Measurements from ENCODE around the gene RASGRF2. TPM values are rescaled to one million over a fixed set of nuclear protein-coding genes. Genes with fewer than 3 reads are reported as not detected.

Gene RASGRF2
- polyA plus RNA-seq, 3 donors: 1.8 to 2.4 (median 2.1) TPM

DNA sequence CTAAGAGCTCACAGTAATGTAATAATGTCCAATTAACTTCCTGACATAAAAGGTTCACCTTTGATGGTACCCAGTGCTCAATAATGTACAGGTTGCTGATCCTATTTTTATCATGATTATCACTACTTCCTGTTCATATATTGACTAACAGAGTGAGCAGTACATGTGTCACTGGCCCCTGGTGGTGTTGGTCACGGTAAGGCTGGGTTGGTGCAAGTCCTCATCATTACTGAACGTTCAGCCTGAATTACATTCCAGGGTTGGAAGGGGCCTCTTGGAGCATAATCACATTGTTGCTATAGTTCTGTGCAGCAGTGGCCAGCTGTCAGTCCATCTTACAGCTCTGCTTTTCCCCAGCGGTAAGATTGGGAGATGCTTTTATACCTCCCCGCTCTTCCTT lies 248.7 kb downstream of the RASGRF2 start:
- no peak for DNase-seq (ENCODE audit: extremely low read depth in 1 of 11, low read depth in 9 of 11, low spot score in 4 of 11)

DNA sequence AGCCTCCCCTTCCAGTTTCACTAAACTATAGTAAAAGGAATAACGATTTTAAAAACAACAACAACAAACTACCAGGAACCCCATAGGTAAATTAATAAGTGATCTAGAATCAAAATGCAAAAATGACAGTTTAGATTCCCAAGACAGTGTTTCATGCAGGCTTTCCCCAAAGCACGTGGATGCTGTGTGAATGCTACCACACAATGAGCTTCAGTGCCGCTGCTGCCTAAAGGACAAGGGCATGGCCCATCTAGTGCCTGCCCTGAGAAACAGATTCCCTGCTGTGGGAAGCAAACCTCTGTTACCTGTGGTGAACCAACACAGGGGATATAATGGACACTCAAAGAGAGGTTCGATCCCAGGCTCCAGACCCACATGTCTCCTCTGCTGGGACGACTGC lies 249.2 kb downstream of the RASGRF2 start:
- no peak for DNase-seq (ENCODE audit: extremely low read depth in 1 of 11, low read depth in 9 of 11, low spot score in 4 of 11)

GRCh38 chr5:81209869-81210493 lies 249.8 kb downstream of the RASGRF2 start:
- no peak for DNase-seq (ENCODE audit: extremely low read depth in 1 of 11, low read depth in 9 of 11, low spot score in 4 of 11)

DNA sequence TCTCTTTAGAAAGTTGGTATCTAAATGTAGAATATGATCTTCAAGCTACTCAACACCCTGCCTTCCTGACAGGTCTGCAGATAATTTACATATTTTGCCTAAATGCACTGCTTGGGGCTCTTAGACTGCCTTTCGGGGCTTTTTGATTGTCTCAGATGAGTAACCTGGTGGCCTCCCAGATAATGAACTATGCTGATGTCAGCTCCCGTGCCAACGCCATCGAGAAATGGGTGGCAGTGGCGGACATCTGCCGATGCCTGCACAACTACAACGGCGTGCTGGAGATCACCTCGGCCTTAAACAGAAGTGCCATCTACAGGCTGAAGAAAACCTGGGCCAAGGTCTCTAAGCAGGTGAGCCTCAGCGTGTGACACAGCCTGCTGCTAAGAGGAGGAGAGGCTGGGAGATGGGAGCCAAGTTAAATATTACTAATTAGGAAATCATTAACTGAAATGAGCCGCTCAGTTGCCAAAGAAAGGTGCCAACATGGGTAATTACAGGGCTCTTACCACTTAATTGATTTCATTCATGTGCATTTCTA lies 252.1 kb downstream of the RASGRF2 start:
- DNase-seq (ENCODE audit: extremely low read depth in 1 of 11, low read depth in 9 of 11, low spot score in 4 of 11): no peak

DNA sequence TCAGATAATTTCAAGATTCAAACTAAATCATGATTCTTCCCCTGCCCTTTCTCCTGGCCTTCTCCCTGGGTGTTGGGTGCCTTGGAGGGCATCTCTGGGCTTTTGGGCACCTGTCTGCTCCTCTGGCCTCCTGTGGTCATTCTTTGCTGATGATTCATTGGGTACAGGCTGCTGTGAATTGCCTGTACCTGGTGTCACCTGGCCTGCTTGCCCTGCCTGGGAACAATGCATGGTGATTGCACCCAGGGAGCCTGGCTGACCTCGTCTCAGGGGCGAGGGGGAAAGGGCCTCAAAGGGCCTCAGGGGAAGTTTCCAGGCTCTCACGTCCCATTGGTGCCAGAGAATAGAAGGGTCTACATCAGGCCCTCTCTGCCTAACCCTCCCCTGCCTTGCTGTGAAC lies 252.9 kb downstream of the RASGRF2 start:
- no peak for DNase-seq (ENCODE audit: extremely low read depth in 1 of 11, low read depth in 9 of 11, low spot score in 4 of 11)

GRCh38 chr5:81214848-81215247 lies 254.7 kb downstream of the RASGRF2 start:
- DNase-seq (ENCODE audit: extremely low read depth in 1 of 11, low read depth in 9 of 11, low spot score in 4 of 11): no peak

- no peak for DNase-seq (ENCODE audit: extremely low read depth in 1 of 11, low read depth in 9 of 11, low spot score in 4 of 11)
Observed at GRCh38 chr5:81216152-81216551, 256.0 kb downstream of the RASGRF2 start.

GRCh38 chr5:81219389-81219788 lies 259.2 kb downstream of the RASGRF2 start:
- DNase-seq (ENCODE audit: extremely low read depth in 1 of 11, low read depth in 9 of 11, low spot score in 4 of 11): no peak

DNA sequence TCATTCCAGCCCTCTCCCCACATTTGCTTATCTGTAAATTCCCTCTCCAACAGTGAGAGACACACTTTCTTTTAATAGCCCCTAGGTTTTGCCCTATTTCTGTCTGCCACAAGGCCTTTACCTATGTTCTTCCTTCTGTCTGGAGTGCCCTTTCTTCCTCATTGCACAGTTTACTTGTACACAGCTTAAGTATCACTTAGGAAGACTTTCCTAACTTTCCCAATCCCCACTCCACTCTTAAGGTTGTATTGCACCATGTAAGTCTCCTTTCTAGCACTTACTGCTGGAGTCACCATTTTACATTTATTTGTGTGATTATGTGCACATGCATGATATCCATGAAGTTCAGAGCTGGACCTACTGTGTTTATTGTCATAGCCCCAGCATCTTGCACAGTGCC lies 262.1 kb downstream of the RASGRF2 start:
- no peak for DNase-seq (ENCODE audit: extremely low read depth in 1 of 11, low read depth in 9 of 11, low spot score in 4 of 11)

DNA sequence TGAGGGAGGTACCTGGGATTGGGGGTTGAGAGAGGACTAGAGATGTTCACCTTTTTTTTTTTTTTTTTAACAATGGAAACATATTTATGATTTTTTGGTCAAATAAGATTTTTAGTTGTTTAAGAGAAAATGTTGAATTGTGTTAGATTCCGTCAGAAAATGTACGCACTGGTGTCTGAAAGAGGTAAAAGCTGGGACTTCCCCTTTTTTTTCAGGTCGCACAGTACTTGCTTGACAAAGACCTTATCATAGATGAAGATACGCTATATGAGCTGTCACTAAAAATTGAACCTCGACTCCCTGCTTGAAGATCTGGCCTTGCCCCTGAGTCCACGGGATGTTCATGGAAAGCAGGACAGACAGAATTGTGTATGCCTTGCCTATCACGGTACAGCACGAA lies 265.3 kb downstream of the RASGRF2 start:
- no peak for DNase-seq (ENCODE audit: extremely low read depth in 1 of 11, low read depth in 9 of 11, low spot score in 4 of 11)

DNA sequence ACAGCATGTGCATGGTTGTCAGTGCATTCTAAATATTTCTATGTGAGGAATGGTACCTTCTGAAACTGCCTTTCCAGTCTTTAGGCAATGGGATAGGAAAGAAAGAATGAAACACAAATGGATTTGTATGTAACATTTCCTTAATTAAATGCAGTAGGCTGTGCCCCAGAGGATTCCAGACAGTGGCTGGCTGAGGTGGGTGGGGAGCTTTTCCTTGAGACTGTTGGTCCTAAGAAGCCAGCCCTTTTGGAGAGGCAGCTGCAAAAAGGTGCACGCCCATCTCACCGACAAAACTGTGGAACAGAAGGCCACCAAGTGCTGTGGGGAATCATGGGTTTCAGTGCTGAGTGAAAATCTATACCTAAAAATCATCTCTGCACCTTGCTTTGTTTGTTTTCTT lies 266.1 kb downstream of the RASGRF2 start:
- no peak for DNase-seq (ENCODE audit: extremely low read depth in 1 of 11, low read depth in 9 of 11, low spot score in 4 of 11)

DNA sequence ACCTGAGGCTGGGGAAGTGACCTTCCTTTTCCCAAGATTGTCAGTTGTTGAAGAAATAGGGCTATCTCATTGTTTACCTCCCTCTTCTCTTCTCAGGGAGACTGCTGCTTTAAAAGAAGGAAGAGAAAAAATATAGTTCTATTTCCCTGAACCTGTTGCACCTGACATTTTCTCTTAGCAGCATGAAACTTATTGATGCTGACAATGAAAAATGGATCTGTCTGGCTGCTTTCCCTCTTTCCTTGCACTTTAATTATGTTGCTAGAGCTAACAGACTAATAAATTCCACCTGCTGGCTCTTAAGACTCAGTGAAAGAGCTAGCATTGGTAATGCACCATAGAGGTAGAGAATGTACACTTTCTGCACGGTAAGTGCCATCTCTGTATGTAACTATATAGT lies 266.8 kb downstream of the RASGRF2 start:
- no peak for DNase-seq (ENCODE audit: extremely low read depth in 1 of 11, low read depth in 9 of 11, low spot score in 4 of 11)

DNA sequence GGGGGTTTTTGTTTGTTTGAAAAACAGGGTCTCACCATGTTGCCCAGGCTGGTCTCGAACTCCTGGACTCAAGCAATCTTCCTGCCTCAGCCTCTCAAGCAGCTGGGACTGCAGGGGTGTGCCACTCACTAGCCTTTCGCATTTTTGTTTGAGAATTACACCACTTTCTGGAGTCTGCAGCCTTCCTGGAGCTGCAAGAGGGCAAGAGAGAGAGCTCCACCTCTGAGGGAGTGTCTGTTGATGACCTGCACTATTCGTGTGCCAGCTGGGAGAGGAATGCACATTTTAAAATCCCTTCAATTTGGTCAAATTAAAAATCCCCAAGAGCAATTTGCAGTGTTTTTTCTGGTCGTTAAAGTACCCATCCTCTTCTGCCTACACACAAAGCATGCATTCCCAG lies 267.9 kb downstream of the RASGRF2 start:
- no peak for DNase-seq (ENCODE audit: extremely low read depth in 1 of 11, low read depth in 9 of 11, low spot score in 4 of 11)

DNA sequence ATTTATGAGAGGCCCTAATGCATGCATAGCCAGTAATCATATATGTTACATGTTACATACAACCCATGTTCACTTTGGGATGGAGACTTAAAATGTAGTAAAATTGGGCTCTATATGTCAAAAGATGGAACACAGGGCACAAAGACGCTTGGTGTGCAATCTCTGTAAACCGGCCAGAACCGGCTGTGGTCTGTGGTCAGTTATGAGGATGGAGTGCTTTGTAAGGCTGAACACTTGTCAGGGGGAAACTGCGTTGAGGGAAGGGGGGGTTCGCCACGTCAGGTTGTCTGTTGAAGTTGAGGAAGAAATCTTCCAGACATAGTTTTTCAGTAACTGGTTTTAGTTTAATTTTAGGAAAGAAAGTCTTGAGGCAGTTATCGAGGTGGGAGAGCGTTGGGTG lies 270.3 kb downstream of the RASGRF2 start:
- no peak for DNase-seq (ENCODE audit: extremely low read depth in 1 of 11, low read depth in 9 of 11, low spot score in 4 of 11)

DNA sequence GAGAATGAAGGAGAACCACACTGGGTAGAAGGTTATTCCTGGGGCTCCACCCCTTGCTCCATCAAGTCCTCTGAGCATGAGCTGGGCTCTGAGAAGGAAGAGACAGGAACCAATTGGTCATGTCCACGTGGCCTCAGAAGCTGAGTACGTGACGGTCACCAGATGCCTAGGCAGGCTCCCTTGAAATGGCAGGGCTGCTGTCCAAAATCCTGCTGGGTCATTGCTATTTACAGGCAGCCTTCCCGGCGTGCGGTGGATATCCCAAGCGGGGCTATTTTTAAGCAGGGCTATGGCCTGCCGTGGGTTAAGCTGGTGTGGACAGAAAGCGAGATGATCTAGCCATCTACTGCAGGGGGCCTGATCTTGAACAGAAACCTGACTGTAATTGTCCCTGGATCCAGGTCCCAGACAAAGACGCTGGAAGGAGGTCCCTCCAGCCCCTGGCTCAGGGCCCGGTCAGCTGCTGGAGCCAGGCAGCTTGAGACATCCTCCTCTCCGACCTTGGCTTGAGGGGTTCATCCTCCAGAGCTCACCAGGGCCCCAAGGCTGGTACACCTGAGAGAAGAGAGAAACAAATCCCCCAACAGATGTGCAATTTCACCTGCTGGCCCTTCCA lies 272.4 kb downstream of the RASGRF2 start:
- no peak for DNase-seq (ENCODE audit: extremely low read depth in 1 of 11, low read depth in 9 of 11, low spot score in 4 of 11)

DNA sequence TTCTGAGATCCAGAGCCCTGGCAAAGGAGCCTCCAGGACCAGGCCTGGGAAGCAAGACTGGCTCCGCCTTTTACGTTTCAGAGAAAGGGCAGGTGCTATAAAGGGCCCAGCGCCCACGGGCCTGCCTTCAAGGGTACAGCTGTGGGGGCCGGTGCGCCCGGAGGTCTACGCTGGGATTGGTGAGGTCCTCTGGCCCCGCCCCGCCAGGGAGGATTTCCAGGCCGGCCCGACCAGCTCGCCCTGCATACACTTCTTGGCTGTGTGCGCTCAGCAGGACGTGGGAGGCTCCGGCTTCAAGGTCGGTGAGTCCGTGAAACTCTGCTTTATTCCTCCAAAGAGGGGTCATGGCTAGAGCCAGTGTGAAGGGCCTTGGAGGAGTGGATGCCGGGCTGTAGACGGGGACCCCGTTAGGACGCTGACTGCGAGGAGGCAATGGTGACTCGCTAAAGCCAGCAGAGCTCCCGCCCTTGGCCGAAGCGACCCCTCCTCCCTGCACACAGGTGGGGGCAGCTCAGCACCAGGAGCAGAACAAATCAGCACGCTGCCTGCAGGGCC lies 273.0 kb downstream of the RASGRF2 start, which contains the start of gene CKMT2:
Gene CKMT2, plus strand, starts transcription at position 243 of the 555 bp plus-strand sequence. CDS start 17,811 bp downstream, outside the sequence.
- peak; percentile 25 to 60 (median 43) for DNase-seq (ENCODE audit: extremely low read depth in 1 of 11, low read depth in 9 of 11, low spot score in 4 of 11)

DNA sequence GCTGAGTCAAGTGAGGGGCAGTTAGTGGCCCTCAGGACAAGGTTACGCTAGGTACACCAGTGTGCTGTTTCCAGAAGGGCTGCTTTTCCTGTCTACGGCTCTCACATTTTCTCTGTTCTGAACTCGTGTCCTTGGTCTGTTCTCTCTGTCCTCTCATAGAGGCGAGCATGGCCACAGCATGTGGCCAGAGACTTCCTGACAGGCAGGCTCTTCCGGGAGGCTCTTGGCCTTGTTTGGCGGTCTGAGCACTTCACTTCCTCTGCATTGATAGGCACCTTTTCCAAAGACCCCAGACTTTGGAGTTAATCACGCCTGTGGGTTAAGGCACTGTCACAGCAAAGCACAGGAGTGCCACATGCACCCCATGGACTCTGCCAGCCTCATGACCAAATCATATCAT lies 274.1 kb downstream of the RASGRF2 start:
- DNase-seq (ENCODE audit: extremely low read depth in 1 of 11, low read depth in 9 of 11, low spot score in 4 of 11): no peak

DNA sequence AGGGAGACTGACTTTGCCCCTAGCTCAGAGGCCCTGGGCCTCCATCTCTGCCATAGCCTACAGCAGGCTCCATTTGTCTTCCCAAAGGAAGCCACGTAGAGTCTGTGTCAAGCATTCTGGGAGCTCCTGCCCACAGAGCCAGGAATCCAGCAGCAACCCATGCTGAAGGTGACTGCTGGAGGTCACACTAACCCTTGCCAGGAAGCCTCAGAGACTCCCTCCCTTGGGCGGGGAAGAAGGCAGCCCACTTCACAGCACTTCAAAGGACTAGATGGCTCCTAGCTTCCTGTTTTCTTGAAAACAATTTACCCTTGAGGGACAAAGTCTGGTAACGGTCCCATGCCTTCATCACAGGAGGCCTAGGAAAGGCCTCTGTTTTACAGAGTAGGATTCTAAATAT lies 274.6 kb downstream of the RASGRF2 start:
- DNase-seq (ENCODE audit: extremely low read depth in 1 of 11, low read depth in 9 of 11, low spot score in 4 of 11): no peak

DNA sequence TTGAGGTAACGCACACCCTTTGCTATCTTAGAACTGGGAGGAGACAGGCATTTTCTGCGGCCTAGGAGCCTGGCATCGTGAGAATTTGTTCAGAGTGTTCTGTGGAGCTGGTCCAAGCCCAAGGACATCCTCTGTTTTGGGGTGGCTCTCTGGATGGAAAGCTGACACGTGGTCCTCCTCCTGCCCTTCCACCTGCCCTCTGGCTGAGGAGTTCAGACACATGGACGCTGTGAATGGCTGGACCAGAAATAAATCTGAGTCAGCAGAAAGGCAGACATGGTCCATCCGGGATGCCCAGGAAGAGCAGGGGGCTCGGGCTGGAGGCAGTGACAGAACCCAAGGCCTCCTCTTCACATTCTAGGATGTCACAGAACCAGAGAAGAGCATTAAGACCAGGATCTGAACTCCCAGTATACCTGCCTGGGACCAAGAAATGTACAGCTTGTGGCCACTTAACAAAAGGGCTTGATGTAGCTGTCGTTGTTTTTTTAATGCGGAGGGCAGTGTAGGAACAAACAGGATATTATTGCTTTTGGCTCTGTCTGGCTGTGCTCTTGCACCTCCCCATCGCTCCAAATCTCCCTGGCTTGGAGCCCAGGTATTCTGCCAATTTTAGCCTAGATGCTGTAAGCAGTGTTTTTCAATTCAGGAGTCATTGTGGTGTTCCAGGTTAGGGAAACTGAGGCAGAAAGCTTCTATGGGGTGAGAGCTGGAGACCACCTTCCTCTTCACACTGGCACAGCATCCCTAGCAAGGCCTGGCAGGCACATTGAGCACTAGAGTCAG lies 275.3 kb downstream of the RASGRF2 start:
- DNase-seq (ENCODE audit: extremely low read depth in 1 of 11, low read depth in 9 of 11, low spot score in 4 of 11): no peak

DNA sequence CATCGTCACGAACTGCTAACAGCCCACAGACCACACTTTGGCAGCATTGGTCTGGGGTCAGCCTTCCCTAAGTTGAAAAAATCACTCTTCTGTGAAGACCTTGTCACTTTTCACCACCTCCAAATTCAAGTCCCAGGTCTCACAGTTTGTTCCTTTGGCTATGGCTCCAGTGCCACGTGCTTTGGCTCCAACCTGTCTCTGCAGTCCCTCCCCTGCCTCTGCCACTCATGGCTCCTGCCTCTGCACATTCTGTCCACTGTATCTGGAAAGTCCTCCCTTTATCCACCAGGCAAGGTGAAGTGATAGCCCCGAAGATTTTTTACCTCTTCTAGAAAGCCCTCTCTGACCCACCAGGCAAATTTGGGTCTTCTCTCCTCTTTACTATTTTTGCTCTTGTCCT lies 278.3 kb downstream of the RASGRF2 start:
- no peak for DNase-seq (ENCODE audit: extremely low read depth in 1 of 11, low read depth in 9 of 11, low spot score in 4 of 11)

All from renal cortex interstitium (tissue), 11 donors.